ENCODE data around the gene FBRSL1.

FBRSL1 gene

GRCh38 chr12:132483208-132483607, 6.7 kb upstream of the FBRSL1 start:
- TF ChIP-seq CTCF (IDR thresholded peaks at IDR 0.05; ENCODE audit: low read depth, low read length), result no peak
- H3K4me3 ChIP-seq (ENCODE audit: low read depth, low read length), result no peak overlapping the region

- no peak overlapping the region for H3K4me3 ChIP-seq (ENCODE audit: low read depth, low read length)
- no peak for TF ChIP-seq CTCF (IDR thresholded peaks at IDR 0.05; ENCODE audit: low read depth, low read length)
Observed at GRCh38 chr12:132483612-132484011, 6.3 kb upstream of the FBRSL1 start.

GRCh38 chr12:132484183-132484890, 5.6 kb upstream of the FBRSL1 start:
- no peak for TF ChIP-seq CTCF (IDR thresholded peaks at IDR 0.05; ENCODE audit: low read depth, low read length)
- H3K4me3 ChIP-seq (ENCODE audit: low read depth, low read length), result no peak overlapping the region

- no peak overlapping the region for H3K4me3 ChIP-seq (ENCODE audit: low read depth, low read length)
- no peak for TF ChIP-seq CTCF (IDR thresholded peaks at IDR 0.05; ENCODE audit: low read depth, low read length)
Observed at GRCh38 chr12:132484891-132485441, 5.0 kb upstream of the FBRSL1 start.

GRCh38 chr12:132485619-132486018, 4.3 kb upstream of the FBRSL1 start:
- TF ChIP-seq CTCF (IDR thresholded peaks at IDR 0.05; ENCODE audit: low read depth, low read length), result no peak
- H3K4me3 ChIP-seq (ENCODE audit: low read depth, low read length), result no peak overlapping the region

- no peak for TF ChIP-seq CTCF (IDR thresholded peaks at IDR 0.05; ENCODE audit: low read depth, low read length)
- H3K4me3 ChIP-seq (ENCODE audit: low read depth, low read length), result no peak overlapping the region
Observed at GRCh38 chr12:132486168-132486567, 3.8 kb upstream of the FBRSL1 start.

- TF ChIP-seq CTCF (IDR thresholded peaks at IDR 0.05; ENCODE audit: low read depth, low read length), result no peak
- H3K4me3 ChIP-seq (ENCODE audit: low read depth, low read length), result no peak overlapping the region
Observed at GRCh38 chr12:132486576-132486975, 3.4 kb upstream of the FBRSL1 start.

Data from WI38 (cell line).